ENCODE results near the gene PRPF39.
"Not testable (repeated sequence)": the region's sequence is repeated elsewhere in the genome, so short reads cannot be mapped to it uniquely, and the experiment has no call there.

Gene PRPF39, protein sequence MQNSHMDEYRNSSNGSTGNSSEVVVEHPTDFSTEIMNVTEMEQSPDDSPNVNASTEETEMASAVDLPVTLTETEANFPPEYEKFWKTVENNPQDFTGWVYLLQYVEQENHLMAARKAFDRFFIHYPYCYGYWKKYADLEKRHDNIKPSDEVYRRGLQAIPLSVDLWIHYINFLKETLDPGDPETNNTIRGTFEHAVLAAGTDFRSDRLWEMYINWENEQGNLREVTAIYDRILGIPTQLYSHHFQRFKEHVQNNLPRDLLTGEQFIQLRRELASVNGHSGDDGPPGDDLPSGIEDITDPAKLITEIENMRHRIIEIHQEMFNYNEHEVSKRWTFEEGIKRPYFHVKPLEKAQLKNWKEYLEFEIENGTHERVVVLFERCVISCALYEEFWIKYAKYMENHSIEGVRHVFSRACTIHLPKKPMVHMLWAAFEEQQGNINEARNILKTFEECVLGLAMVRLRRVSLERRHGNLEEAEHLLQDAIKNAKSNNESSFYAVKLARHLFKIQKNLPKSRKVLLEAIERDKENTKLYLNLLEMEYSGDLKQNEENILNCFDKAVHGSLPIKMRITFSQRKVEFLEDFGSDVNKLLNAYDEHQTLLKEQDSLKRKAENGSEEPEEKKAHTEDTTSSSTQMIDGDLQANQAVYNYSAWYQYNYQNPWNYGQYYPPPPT

DNA sequence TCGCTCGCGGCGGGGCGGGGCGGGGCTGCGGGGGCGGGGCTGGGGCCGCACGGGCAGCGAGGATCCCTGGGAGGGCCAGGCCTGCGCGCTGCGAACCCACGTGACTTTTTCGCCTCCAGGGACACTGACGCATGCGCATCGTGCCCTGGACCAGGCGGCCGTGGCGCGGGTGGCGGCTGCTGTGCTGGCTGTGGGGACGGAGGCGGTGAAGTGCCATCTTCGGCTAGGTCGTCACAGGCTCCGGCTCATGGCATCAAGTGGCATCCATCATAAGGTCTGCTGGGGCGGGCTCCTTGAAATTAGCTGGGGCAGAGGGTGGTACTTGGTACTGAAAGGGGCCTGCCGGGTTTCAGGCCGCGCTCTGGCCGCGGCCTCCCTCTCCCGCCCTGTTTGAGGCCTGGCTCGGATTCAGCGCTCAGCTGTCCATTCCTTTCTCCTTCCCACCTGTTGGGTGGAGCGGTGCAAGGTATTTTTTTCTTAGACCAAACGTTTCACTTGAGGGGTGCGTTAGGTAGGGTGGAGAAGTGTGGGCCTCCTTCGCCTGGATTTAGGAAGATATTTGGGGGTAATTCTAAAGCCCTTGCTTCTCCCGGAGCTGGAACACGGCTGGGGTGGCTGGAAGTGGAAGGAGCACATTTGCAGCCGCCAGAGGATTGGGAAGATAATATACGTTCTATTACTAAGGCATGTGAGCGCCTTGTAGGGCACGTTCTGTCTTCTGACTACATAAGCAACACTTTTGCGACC lies at the start of gene PRPF39:
TSS of gene PRPF39 (plus strand) at position 141 of the 747 bp plus-strand sequence. CDS start 11,124 bp downstream, outside the sequence.
- peak; percentile 66 to 97 (median 88) for DNase-seq

DNA sequence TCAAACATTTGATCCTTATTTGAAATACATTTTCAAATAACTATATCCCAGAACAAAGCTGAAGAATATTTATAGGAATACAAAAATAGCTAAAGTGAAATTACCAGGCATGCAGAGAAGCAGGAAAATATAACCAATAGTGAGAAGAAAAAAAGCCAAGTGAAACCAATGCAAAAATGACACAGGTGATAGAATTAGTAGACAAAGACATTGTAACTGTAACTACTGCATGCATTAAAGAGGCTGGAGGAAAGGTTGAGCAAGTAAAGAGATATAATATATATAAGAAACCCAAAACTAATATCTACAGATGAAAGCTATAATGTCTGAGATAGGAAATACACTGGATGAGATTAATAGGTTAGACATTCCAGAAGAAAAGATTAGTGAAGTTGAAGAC lies 49.2 kb upstream of the PRPF39 start:
- no peak for DNase-seq

DNA sequence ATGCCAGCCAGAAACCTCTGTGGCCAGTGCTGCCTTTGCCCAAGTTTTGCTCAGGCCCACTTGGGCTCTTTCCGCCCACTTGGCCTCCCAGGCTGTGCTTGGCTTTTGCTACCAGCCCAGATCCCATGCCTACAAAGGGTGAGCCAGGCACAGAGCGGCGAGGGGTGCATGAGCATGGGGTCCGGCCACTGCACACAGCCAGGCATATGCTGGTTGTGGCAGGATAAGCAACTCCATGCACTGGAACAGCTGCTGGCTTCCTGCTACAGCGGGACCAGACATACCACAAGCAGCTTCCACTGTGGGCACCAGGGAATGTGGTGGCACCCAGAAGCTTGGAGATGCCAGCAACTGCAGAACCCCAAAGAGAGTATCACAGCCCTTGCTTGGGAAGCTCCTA lies 45.7 kb upstream of the PRPF39 start:
- DNase-seq = no peak

DNA sequence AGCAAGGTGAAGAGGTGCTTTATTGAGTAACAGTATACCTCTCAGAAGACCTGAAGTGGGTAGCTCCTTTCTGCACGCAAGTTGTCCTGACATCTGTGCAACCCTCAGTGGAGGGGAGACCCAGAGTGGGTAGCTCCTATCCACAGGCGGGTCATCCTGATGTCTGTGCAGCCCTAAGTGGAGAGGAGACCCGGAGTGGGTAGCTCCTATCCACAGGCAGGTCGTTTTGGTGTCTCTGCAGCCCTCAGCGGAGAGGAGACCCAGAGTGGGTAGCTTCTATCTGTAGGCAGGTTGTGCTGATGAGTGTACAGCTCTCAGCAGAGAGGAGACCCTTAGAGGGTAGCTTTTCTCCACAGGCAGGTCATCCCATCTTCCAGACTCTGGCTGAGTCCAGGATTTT lies 45.1 kb upstream of the PRPF39 start:
- DNase-seq = no peak

DNA sequence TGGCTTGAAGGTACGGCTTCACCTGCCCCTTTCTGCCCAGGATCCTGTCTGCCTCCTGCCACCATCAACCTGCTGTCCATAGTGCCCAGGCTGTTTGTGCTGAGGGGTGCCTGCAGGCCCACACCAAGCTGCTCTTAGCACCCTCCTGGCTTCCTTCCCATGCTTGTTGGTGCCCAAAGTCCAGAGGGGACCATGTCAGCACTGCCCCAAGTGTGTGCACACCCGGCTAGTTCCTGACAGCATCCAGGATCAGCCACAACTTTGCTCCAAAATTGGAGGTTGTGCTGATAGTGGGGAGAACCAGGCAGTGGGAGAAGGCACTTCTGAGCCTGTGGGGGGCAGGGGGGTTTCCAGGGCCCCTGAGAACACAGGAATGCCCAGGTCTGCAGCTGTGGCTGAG lies 44.5 kb upstream of the PRPF39 start:
- no peak for DNase-seq

DNA sequence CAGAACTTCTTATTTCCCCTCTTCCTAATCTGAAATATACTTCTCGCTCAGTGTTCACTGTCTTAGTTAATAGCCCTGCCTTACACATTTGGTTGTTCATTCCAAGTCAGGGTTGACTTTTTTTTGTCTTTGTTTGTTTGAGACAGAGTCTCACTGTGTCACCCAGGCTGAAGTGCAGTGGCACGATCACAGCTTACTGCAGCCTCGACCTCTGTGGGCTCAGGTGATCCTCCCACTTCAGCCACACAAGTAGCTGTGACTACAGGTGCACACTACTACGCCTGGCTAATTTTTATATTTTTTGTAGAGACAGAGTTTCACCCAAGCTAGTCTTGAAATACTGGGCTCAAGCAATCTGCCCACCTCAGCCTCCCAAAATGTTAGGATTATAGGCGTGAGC lies 42.3 kb upstream of the PRPF39 start:
- DNase-seq = no peak

DNA sequence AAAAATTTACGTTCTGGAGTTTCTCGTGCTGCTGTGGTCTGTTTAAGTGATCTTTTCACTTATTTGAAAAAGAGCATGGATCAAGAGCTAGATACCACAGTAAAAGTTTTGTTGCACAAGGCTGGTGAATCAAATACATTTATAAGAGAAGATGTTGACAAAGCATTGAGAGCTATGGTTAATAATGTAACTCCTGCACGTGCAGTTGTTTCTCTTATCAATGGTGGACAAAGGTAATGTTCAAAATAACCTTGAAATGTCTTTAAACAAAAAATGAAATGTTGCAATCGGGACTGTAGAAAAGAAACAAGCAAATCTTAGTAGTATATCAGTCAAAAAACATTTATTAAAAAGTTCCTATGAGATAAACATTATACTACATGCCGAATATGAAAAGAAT lies 39.3 kb upstream of the PRPF39 start:
- no peak for DNase-seq

DNA sequence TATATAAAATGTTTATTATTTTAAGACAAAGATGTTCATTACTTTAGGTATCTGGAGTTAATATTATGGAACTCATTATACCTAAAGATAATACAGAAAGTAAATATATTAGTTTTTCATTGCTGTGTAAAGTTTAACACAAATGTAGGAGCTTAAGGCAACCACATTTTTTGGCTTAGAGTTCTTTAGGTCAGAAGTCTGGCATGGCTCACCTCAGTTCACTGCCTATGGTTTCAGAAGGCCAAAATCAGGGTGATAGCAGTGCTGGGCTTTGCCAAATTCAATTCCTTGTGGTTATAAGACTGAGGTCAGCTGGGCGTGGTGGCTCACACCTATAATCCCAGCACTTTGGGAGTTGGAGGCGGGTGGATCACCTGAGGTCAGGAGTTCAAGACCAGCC lies 35.5 kb upstream of the PRPF39 start:
- DNase-seq = no peak

DNA sequence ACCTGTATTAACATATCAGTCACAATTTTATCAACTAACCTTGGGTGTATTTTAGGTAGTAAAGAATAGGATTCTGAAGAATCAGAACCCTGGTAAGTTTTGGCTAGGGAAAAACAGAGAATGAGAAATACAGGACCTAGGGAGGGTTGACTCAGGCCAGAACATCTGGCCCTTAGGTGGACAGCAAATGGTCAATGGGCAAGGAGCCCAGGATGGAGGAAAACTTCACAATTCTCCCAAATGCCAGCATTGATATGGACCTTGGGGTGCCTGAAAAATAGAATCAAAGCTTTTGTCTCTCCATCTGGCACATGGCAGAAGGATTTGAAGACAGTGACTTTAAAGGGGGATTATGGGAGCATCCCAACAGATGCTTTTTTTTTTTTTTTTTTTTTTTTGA lies 32.7 kb upstream of the PRPF39 start:
- peak in 1 of 51 donors; percentile 9 for DNase-seq

DNA sequence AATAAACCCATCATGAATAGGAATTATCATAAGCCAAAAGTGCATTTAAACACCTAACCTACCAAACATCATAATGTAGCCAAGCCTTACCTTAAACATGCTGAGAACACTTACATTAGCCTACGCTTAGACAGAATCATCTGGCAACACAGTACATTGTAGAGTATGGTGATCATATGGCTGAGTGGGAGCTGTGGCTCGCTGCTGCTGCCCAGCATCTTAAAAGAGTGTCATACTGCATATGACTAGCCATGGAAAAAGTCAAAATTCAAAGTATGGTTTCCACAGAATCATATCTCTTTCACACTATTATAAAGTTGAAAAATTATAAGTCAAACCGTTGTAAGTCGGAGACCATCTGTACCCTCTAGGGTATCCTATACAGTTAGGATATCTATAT lies 32.0 kb upstream of the PRPF39 start:
- no peak for DNase-seq

DNA sequence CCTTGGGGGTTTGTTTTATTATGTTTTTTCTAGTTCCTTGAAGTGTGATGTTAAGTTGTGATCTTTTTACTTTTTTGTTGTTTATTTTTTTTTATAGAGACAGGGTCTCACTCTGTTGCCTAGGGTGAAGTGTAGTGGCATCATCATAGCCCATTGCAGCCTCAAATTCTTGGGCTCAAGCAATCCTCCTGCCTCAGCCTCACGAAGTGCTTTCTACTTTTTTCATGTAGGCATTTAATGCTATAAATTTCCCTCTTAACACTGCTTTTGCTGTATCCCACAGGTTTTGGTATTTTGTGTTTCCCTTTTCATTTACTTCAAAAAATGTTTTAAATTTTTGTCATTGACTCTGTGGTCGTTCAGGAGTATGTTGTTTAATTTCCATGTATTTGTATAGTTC lies 26.6 kb upstream of the PRPF39 start:
- DNase-seq = no peak

DNA sequence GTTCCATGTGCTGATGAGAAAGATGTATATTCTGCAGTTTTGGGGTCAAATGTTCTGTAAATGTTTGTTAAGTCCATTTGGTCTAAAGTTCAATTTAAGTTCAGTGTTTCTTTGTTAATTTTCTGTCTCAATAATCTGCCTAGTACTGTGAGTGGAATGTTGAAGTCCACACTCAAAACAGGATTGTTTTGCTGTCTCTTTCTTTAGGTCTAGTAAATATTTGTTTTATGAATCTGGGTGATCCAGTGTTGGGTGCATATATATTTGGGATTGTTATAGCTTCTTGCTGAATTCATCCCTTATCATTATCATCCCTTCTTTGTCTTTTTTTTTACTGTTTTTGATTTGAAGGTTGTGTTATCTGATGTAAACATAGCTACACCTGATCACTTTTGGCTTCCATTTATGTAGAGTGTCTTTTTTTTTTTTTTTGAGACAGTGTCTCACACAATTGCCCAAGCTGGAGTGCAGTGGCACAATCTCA lies 26.0 kb upstream of the PRPF39 start:
- DNase-seq = no peak

DNA sequence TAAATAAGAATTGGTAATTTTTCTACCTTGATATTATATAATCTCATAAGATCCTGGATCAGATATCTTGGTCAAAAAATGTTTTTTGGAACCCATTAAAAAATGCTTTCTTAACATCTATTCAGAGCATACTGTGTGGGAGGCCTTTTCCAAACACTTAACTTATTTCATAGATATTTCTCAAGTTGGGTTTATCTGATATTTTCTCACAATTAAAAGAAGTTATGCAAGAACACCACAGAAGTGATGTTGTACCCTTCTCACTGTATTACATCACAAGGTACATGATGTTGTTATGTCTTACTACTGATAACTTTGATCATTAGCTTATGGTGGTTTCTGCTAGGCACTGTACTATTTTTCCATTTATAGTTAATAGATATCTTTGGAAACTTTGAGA lies 23.4 kb upstream of the PRPF39 start:
- no peak for DNase-seq

DNA sequence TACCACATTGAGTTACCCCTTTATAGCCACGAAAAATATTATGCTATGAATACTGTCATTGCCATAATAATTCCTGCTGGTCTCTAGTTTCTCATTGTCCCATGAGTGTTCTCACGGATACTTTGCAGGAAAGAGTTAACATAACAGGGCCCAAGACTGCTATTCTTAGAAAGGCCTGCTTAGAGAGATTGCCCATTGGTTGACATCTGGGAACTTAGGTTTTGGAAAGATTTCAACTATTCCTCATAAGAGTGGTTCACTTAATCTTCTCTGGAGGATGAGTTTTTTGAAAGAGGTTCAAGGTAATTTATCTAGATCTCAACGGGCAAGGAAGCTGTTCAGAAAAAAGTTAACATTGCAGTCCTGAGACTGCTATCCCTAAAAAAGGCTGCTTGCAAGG lies 18.4 kb upstream of the PRPF39 start:
- DNase-seq = no peak

DNA sequence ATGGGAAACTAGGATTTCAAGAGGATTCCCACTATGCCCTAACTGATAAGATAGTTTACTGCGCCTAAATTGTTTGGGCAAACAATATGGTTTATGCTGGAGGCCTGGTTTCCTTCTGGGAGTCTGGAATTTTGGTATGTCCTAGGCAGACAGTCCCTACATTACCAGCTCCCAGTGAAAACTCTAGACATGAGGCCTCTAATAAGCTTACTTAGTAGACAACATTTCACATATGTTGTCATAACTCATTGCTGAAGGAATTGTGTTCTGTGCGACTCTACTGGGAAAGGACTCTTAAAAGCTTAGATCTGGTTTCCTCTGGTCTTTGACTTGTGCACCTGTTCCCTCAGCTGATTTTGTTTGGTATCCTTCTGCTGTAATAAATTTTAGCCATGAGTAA lies 18.0 kb upstream of the PRPF39 start:
- no peak for DNase-seq

DNA sequence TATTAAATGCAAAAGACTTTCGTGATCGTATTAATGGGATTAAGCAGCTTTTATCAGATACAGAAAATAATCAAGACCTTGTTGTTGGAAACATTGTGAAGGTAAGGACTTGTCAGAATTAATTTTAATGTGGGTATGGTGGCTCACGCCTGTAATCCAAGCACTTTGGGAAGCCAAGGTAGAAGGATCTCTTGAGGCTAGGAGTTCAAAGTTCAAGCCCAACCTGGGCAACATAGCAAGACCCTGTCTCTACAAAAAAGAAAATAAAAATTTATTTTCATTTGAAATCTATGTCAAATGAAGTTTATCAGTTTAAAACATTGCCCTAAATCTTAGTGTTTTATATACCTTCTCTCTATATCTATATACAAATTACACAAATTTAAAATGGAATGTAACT lies 17.2 kb upstream of the PRPF39 start:
- DNase-seq = no peak

DNA sequence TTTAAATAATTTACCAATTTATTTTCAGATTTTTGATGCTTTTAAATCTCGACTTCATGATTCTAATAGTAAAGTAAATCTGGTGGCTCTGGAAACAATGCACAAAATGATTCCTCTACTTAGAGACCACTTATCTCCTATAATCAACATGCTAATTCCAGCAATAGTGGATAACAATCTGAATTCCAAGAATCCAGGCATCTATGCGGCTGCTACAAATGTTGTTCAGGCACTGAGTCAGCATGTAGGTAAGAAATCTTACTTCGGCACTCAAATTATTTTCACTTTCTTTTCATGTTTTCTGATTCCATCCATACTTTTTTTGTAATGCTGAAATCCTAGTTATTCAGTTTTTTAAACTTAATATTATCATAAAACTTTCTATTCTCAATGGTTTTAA lies 15.5 kb upstream of the PRPF39 start:
- DNase-seq = no peak

DNA sequence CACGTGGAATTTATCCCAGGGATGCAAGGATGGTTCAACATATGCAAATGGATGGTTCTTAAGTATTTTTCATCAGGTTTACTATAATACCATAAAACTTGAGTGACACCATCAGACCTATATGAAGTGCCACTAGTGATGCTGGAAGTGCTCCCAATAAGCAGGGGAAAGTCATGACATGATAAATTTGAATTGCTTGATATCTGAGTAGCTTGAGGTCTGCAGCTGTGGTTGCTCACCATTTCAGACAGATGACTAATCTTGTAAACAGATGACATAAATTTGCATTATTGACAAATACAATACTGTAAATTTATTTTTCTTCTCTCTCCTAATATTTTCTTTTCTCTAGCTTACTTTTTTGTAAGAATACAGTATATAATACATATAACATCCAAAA lies 13.7 kb upstream of the PRPF39 start:
- DNase-seq = no peak

DNA sequence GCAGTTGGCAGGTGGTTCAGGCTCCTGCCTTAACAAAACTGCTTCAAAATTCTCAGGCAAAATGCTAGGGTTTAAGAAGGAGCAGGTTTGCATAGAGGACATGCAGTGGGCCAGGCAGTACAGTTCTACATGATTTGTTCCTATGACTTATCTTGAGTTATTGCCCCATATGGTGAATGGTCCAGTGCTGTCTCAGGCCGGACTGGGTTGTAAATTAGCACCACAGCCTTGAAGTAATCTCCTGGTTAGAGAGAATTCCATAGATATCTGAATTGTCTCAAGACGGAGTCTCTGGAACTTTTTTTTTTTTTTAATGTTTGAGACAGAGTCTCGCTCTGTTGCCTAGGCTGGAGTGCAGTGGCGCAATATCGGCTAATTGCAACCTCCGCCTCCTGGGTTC lies 11.8 kb upstream of the PRPF39 start:
- no peak for DNase-seq

DNA sequence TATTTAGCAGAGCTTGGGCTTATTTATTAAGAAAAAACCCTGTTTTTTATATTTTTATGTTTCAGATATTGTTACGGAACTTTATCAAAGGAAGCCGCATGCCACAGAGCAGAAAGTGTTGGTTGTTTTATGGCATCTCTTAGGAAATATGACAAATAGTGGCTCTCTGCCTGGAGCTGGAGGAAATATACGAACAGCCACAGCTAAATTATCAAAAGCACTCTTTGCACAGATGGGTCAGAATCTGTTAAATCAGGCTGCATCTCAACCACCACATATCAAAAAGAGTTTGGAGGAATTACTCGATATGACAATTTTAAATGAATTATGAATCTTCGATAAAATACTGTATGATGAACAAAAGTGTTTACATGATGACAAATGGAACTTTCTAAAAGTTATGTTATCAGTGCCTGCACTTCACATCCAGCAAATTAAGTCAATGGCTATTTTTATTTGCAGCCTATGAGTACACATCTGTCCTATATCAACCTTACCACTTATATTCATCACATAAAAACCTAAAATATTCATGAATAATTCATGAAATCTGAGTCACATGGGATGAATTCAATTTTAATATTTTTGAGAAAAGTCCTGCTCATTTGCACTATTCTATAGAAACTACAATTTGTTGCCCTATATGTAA lies 10.6 kb upstream of the PRPF39 start:
- no peak for DNase-seq

DNA sequence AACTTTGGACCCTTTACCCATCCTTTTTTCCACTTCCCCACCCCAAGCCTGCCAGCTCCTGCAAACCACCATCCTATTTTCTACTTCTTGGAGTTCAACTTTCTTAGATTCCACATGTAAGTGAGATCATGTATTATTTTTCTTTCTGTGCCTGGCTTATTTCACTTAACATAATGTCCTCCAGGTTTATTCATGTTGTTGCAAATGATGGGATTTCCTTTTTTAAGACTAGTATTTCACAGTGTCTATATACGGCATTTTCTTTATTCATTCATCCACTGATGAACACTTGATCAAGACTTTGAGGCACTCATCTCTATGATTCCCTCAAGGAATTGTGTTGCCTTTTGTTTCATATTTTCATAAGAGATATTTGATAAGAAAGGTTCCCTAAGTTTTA lies 5.6 kb upstream of the PRPF39 start:
- no peak for DNase-seq

DNA sequence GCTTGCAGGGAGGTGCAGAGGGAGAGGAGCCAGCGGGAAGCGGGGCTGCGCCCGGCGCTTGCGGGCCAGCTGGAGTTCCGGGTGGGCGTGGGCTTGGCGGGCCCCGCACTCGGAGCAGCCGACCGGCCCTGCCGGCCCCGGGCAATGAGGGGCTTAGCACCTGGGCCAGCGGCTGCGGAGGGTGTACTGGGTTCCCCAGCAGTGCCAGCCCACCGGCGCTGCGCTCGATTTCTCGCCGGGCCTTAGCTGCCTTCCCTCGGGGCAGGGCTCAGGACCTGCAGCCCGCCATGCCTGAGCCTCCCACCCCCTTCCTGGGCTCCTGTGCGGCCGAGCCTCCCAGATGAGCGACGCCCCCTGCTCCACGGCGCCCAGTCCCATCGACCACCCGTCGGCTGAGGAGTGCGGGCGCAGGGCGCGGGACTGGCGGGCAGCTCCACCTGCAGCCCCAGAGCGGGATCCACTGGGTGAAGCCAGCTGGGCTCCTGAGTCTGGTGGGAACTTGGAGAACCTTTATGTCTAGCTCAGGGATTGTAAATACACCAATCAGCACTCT lies 3.4 kb upstream of the PRPF39 start:
- DNase-seq = not testable (repeated sequence)
